Stimulated activated CD4-positive, alpha-beta T cell treated with anti-CD3 and anti-CD28 coated beads, TNF-alpha, amount 100 ng/mL, for 1 hour (primary cell): ENCODE data around the gene CHCHD4.
"Not testable (repeated sequence)": the region's sequence is repeated elsewhere in the genome, so short reads cannot be mapped to it uniquely, and the experiment has no call there.

Experiments used
- DNase-seq, 3 donors: peaks; one replicate each; pipeline ENCODE4 v3.0.0-alpha.2; 2020; ENCODE audit warnings: low read depth in 3 of 3, low spot score in 1 of 3

The CHCHD4 gene

GRCh38 chr3:14120921-14121448 is 3.7 kb downstream of the CHCHD4 start:
- not testable (repeated sequence) for DNase-seq

- DNase-seq: no peak
Measured at GRCh38 chr3:14120111-14120920, 4.4 kb downstream of the CHCHD4 start.

- DNase-seq: no peak
Measured at GRCh38 chr3:14119651-14120050, 5.0 kb downstream of the CHCHD4 start.

DNA sequence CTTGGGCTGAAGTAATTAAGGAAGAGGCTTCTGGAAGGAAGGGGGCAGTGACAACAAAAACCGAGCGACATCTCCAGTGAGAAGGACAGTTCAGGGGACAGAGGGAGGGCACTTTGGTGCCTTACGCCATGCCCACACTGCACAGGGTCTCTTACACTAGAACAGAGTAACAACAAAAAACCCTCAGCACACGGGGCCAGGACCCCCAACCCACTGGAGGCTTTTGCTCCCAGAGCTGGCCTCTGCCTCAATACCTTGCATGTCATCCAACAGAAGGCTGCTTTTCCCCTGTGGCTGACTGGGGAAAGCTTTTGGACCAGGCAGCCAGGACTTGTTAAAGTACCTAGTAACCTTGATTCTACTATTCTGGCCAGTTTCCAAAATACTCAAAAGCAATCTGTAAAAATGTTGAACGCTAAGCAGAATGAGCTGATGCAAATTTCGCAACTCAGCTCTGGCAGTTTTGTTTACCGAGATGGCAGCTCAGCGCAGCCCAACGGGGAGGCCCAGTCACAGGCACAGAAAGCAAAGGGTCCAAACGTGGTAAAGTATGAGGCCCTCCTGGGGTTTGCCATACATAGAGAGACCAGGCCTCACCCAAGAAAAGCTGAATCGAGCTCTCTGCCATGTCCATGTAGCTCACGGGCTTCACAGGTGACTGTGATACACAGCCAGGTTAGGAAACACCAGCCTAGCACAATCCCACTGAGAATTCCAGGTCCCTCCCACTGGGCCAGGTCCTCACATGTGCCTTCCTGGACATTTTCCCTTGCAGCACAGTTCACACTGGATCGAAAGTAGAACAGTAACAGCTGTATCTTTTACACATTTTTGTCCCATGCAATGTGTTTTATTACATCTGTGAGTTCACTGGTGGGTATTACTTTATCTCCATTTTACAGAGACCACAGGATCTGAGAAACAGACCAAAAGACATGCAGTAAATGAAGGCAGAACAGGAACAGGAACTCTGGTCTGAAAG is 6.0 kb downstream of the CHCHD4 start:
- no peak for DNase-seq

DNA sequence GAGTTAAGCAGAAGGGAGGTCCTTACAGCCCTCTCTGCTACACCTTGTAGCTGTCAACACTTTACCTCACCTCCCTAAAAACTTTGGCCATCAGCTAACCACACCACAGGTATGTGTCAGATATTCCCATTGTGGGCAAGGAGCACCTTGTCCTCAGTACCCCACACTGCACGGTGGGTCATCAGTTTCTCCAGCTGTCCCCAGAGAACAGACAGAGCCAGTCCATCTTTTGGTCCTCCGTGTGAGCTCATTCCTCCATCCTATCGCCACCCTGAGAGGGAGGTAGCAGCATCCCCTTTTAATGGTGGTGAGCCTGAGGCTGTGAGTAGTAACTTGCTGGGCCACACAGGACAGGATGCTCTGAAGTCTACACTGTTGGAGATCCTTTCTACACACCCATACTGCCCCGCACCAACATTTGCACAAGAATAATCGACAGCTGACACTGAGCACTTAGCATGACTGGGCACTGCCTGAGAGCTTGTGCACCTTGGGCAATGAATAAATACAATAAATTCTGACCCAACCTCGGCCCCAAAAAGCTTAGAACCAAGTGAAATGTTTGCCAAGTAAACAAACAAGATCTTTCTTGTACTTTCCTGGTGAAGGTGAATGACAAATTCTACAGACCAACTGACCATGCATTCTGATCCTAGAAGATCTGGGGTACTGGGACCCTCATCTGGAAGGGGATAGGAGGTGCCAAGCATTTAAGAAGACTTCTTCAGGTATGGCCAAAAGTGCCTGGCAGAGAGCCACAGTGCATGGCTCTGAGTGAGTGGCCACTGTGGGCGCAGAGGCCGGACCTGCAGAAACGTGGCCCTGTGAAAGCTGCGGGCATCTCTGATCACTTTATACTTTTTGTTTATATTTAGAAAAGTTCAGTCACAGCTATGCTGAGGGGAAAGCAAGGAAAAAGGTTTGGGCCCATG is 6.9 kb downstream of the CHCHD4 start:
- no peak for DNase-seq

- no peak for DNase-seq
Measured at GRCh38 chr3:14113965-14114635, 10.6 kb downstream of the CHCHD4 start.

DNA sequence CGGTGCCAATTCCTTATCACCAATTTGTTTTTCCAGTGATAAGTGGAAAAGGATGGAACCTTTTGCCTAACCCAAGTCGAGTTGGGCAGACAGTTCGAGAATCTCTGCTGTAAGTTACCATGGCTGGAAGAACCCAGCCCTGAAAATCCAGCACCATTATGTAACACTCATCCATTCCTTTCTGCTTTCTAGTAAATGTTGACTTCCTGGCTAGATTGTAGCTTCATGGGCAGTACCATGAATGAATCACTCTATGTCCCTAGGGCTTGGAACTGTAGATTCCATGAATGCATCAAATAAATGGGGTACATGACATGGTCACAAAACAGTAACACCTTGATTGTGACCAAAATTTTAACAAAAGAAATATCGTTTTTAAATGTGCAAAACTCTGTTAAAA is 14.0 kb downstream of the CHCHD4 start:
- no peak for DNase-seq

- DNase-seq: not testable (repeated sequence)
Measured at GRCh38 chr3:14109821-14110220, 14.8 kb downstream of the CHCHD4 start.

- DNase-seq: no peak
Measured at GRCh38 chr3:14097616-14098391, 26.9 kb downstream of the CHCHD4 start.

DNA sequence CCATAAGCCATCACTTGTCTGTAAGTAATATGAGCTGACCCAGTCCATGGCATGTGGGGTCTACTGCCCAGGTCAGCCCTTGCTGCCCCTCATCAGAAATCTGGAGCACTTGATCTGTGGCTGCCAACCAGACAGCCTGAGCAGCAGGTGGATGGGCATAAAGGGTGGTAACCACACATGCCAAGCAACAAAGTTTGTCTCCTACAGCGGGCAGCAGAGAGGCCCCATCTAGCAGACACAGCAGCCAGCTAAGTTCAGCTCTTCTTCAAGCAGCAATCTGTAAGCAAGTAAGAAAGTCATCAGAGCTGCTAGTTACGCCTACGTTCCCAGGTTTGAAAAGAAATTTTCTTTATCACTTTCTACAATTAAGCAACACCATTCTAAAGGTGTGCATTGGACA is 27.9 kb downstream of the CHCHD4 start:
- no peak for DNase-seq

DNA sequence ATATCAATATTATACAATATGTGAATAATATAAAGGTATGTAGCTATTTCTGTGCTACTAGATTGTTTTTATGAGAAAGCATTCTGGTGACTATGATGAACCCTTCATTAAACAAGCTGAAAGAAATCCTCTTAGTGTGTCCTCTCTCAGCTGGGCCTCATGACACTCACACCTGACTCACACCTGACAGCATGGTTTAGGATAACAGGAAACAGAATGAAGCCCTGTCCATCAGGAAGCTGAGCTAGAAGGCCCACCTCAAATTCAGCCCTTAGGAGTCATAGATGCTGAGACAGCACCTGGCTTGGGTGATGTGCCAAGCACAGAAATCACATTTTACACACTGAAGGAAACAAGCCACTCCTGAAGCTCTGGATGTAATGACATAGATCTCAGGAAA is 30.8 kb downstream of the CHCHD4 start:
- no peak for DNase-seq

DNA sequence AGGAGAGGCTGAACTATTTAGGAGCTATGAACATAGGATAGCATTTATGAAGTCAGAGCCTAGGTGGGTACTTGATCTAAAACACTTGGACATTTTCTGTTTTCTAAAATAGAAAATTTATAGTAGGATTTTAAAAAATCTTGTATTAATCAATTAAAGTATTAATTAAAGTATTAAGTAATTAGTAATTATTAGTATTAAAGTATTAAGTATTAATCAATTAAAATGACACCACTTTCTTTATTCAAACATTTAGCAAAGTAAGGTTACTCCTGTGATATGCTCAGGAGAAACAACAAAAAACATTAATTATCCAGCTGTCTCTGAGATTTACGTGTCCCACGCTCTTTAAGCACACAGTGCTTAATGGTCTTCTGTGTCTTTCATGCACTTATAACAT is 32.2 kb downstream of the CHCHD4 start:
- DNase-seq: no peak

- DNase-seq: not testable (repeated sequence)
Measured at GRCh38 chr3:14091959-14092358, 32.7 kb downstream of the CHCHD4 start.

DNA sequence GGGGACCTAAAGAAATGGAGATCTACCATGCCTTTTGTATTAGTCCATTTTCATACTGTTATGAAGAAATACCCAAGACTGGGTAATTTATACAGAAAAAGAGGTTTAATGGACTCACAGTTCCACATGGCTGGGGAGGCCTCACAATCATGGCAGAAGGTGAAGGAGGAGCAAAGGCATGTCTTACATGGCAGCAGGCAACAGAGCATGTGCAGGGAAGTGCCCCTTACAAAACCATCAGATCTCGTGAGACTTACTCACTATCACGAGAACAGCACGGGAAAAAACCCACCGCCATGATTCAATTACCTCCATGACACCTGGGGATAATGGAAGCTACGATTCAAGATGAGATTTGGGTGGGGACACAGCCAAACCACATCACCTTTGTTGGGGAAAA is 37.2 kb downstream of the CHCHD4 start:
- DNase-seq: not testable (repeated sequence)

DNA sequence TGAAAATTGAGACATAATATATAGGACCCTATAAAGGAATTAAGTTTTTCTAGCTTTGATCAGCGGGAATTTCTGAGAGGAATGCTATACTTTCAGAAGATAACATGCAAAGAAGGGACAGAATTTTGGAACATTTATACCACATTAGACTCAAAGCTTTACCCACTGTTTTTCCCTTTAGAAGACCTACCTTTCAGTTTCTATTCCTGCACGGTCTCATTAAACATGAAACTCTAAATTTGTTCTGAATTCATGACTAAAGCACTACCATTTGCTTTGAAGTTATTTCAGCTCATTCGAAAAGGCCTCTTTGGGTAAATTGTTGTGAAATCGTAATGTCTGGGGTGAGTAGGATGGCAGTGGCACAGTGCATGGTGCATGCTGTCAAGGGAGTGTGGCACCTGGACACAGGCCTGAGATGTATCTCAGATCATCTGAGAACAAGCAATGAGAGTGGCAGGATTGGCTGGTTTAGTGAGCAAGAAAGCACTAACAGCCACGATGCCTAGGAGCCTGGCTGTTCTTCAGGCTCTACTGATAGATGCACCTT is 42.5 kb downstream of the CHCHD4 start:
- DNase-seq: no peak

DNA sequence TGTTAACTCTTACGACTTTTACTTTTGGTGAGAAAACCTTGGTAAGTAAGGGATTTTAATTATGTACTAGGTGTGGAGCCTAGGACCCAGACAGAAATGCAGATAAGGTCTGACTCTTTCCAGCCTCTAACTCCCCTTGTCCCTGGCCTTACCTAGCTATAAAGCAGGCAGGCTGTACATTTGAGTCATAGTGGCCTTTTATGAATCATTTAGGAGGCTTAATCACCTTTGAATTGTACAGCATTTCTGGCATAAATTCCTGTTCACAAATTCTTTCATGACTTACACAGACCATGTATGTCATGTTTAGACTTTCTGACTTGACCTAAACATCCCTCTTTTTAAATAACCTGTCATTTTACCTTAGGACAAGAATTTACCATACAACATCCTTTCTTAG is 47.4 kb downstream of the CHCHD4 start:
- no peak for DNase-seq

DNA sequence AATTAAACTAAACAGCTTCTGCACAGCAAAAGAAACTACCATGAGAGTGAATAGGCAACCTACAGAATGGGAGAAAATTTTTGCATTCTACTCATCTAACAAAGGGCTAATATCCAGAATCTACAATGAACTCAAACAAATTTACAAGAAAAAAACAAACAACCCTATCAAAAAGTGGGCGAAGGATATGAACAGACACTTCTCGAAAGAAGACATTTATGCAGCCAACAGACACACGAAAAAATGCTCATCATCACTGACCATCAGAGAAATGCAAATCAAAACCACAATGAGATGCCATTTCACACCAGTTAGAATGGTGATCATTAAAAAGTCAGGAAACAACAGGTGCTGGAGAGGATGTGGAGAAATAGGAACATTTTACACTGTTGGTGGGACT is 49.4 kb downstream of the CHCHD4 start:
- DNase-seq: not testable (repeated sequence)

GRCh38 chr3:14064910-14065309 is 59.8 kb downstream of the CHCHD4 start:
- no peak for DNase-seq

DNA sequence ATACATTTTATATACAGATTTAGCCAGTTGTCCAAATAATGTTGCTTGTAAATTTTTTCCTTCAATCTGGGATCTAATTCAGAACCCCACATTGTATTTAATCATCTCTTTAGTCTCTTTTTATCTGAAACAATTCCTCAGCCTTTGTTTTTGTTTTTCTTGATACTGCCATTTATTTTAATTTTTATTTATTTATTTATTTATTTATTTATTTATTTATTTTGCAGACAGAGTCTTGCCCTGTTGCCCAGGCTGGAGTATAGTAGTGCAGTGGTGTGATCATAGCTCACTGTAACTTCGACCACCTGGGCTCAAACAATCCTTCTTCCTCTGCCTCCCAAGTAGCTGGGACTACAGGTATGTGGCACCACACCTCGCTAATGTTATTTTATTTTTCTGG is 61.5 kb downstream of the CHCHD4 start:
- DNase-seq: no peak
